ENCODE results near the gene SLC7A7. TPM values are rescaled to one million over a fixed set of nuclear protein-coding genes. Genes with fewer than 3 reads are reported as not detected.
"Not testable (repeated sequence)": the region's sequence is repeated elsewhere in the genome, so short reads cannot be mapped to it uniquely, and the experiment has no call there.

SLC7A7 gene
- polyA plus RNA-seq, 4 donors = 95.3 to 132 (median 105) TPM

GRCh38 chr14:22844221-22845102 is 29.2 kb upstream of the SLC7A7 start:
- DNase-seq (ENCODE audit: low read depth in 4 of 4, low spot score in 3 of 4) = no peak

DNA sequence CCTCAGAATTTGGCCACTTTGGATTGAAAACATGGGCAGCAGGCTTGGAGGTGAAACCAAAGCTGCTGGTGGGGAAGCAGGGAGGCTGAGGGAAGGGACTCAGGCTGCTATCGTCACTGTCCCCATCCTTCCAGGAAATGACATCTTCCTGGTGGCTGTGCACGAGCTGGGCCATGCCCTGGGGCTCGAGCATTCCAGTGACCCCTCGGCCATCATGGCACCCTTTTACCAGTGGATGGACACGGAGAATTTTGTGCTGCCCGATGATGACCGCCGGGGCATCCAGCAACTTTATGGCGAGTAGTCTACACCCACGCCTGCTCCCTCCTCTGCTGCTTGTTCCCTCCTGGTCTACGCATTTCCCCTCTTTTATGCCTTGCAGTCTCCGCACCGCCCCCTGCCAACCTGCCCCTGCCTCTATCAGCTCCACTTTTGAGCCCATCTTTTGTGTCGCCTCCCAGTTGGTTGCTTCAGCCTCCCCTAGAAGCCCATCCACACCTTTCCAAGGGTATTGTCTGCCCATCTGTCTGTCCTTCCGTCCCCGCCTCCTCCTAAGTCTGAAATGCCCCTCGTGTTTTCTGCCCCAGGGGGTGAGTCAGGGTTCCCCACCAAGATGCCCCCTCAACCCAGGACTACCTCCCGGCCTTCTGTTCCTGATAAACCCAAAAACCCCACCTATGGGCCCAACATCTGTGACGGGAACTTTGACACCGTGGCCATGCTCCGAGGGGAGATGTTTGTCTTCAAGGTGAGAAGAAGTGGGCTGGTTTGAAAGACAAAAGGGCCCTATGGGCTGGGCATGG is 28.1 kb upstream of the SLC7A7 start:
- no peak for DNase-seq (ENCODE audit: low read depth in 4 of 4, low spot score in 3 of 4)

DNA sequence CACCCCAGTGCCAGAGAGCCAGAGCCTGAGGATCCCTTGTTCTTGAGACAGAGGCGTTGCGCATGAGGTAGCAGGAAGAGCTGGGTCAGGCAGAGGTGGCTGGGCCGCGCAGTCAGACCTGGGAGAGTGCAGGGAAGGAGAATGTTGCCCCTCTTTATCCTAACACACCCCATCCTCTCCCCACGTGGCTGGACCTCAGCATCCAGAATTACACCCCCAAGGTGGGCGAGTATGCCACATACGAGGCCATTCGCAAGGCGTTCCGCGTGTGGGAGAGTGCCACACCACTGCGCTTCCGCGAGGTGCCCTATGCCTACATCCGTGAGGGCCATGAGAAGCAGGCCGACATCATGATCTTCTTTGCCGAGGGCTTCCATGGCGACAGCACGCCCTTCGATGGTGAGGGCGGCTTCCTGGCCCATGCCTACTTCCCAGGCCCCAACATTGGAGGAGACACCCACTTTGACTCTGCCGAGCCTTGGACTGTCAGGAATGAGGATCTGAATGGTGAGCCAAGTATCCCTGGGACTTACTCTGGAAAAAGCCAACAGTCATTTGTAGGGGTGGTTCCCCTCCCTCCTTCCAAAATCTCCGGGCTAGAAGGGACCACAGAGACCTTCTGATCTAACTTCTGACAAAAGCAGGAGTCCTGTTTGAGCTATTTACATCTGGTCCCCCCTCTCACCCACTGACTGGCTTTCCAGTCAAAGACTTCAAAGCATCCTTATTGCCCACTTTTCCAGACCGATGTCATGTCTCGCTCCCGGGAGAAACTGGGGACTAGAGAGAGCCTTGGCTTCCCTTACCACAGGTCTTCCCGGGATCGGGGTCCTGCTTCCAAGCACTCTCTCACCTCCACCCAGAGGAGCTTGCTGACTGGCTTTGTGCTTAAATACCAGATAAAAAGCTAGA is 27.2 kb upstream of the SLC7A7 start:
- no peak for DNase-seq (ENCODE audit: low read depth in 4 of 4, low spot score in 3 of 4)

- no peak for DNase-seq (ENCODE audit: low read depth in 4 of 4, low spot score in 3 of 4)
Measured at GRCh38 chr14:22841769-22842168, 26.5 kb upstream of the SLC7A7 start.

GRCh38 chr14:22841311-22841710 is 26.1 kb upstream of the SLC7A7 start:
- no peak for DNase-seq (ENCODE audit: low read depth in 4 of 4, low spot score in 3 of 4)

DNA sequence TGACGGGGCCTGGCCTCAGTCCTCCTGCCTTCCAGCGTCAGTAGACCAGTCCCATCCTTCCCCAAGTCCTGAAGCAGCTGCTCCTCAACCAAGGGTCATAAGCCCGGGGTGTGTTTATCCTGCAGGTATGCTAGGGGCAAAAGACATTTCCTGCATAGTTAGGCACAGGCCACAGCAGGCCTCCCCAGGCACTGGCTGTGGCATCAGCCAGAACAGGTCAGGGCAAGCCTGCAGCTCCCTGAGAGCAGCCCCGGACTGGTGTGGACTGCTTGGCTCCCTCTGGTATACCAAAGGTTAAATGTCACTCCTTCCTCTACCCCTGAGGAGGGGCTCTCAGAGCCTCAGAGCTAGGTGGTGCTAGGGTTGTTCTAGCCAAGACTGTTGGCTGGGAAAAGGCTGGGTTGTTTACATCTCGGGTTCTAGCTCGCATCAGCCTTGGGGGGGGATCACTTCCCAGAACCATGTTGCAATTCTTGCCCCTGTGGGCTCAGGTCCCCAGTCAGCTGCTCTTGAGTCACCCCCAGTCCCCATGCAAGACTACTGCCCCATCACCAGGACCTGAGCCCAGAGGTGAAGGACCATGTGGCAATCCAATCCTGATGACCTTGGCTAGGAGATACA is 24.0 kb upstream of the SLC7A7 start:
- no peak for DNase-seq (ENCODE audit: low read depth in 4 of 4, low spot score in 3 of 4)

- DNase-seq (ENCODE audit: low read depth in 4 of 4, low spot score in 3 of 4) = no peak
Measured at GRCh38 chr14:22838631-22839041, 23.4 kb upstream of the SLC7A7 start.

DNA sequence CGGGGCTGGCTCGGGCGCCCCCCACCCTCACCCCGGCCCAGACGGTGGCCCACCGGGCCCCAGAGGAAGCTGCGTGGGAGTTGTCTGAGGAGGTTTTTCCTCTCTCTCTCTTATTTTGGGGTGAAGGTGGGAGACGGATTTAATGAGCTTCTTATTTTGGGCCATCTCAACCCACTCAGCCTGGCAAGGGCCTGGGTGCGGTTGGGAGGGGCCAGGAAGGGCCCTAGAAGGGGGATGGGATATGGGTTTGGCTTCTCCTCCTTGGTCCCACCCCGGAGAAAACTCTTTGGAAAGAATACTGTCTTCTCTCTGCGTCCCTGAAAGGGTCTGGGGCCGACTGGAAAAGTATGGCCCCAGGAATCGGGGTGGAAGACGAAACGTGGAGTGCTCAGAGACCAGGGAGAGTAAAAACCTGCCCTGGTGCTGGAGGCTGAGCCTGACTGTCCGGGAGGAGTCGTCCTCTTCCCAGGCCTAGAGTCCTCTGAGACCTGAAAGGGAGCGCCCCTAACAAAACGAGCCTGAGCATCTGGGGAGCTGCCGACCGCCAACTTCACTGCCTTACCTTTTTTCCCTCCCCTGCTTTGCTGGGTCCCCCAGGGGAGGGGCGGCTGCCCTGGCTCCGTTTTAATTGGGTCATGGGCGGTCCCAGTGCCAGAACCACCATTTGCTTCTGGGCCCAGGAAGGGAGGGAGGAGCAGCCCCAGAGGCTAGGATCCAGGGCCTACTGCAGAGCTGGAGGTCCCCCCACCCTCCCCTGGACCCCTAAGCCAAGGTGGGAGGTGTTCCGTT is 22.7 kb upstream of the SLC7A7 start:
- DNase-seq (ENCODE audit: low read depth in 4 of 4, low spot score in 3 of 4) = no peak

DNA sequence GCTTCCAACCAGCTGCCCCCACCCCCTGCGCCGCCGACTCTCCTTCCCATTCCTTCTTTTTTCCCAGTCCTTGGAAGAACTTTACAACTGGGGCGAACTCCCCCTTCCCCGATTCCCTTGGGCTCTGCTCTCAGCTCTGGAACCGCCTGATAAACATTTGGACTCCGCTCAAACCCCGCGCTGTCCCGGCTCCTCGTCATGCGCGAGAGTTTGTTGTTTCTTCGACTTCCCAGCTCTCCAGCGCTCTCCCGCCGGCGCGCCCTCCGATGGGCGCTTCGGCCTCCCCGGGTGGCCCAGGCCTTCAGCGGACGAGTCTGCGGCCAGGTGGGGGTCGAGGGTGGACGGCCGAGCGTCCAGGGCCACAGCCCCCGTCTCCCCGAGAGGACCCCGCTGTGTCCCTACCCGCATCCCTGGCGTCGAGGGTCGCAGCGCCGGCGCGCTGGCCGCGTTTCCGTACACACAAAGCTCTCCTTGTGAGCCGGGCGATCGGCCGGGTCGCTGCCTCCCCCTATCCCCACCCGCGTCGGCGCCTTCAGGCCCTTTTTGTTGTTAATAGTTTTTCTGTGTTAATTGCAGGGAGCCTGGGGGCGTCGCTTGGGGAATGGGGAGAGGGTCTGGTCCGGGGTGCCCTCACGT is 22.0 kb upstream of the SLC7A7 start:
- no peak for DNase-seq (ENCODE audit: low read depth in 4 of 4, low spot score in 3 of 4)

DNA sequence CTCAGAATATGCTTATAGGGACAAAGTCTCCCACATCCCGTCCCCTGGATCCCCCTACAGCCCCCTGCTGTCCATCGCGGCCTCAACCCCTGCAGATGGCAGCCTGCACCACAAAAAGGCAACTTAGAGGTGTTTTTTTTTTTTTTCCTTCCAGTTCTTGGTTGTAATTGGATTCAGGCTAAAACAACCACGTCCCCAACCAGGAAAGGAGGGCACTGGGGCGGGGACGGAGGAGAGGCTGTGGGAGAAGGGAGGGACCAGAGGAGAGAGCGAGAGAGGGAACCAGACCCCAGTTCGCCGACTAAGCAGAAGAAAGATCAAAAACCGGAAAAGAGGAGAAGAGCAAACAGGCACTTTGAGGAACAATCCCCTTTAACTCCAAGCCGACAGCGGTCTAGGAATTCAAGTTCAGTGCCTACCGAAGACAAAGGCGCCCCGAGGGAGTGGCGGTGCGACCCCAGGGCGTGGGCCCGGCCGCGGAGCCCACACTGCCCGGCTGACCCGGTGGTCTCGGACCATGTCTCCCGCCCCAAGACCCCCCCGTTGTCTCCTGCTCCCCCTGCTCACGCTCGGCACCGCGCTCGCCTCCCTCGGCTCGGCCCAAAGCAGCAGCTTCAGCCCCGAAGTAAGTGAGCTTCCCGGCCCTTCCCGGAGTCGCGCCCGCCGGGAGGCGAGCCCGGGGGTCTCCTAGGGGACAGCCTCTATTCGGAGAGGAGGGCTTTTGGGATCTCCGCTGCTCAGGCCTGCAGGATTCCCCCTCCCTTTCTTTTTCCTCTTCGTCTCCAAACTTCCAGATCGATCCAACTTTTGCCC is 21.3 kb upstream of the SLC7A7 start, which contains the start of gene MMP14:
Gene MMP14, plus strand, starts transcription at position 285 of the 813 bp plus-strand sequence. Its CDS starts 233 bp downstream, at position 518.
- DNase-seq (ENCODE audit: low read depth in 4 of 4, low spot score in 3 of 4) = peak in 1 of 4 donors; percentile 83

DNA sequence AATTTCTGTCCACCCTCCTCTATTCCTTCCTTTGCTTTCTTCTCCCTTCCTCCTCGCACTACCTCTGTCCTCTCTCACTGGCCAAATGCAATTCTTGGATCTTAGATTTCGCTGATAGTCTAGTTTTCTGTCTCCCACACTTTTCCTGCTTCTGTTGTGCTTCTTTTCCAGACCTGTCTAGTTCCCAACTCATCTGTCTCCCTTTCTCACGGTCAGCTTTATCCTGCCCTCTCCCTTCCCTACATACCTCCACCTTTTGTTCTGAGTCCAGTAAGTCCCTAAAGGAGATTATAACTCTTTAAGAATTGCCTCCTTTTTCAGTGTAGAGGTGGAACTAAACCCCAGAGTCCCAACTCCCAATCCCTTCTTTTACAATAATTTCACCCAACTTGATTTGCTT is 20.3 kb upstream of the SLC7A7 start:
- no peak for DNase-seq (ENCODE audit: low read depth in 4 of 4, low spot score in 3 of 4)

DNA sequence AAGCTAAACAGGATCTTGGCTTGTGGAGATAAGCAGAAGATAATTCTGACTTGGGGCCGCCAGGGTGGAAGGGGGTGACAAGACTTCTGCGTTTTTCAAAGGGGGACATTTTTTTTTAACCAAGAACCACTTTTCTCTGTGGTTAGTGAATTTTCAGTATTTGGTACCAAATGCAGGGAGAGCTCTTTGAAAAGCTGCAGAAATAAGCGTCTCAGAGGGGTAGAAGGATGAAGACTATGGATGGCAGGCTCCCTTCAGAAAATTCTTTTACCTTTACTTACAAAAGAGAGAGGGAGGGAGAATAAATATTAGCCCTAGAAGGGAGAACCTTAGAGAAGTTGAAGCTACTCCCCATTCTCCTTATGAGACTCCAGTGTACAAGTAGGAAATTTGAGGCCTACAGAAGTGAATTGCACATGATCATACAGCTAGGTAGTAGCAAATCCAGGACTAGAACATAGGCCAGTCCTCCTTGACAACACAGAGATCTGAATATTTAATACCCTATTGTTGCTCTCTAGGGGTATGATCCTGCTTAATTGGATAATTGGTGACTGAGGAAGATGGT is 15.3 kb upstream of the SLC7A7 start:
- DNase-seq (ENCODE audit: low read depth in 4 of 4, low spot score in 3 of 4) = no peak

GRCh38 chr14:22829661-22830442 is 14.6 kb upstream of the SLC7A7 start, which contains the start of gene MRPL52:
Gene MRPL52, plus strand, starts transcription at chr14:22829887. Its CDS starts 26 bp downstream, at chr14:22829913.
- peak in 3 of 4 donors; percentile 86 to 90 (median 89) for DNase-seq (ENCODE audit: low read depth in 4 of 4, low spot score in 3 of 4)

GRCh38 chr14:22829076-22829660 is 13.9 kb upstream of the SLC7A7 start:
- DNase-seq (ENCODE audit: low read depth in 4 of 4, low spot score in 3 of 4) = not testable (repeated sequence)

DNA sequence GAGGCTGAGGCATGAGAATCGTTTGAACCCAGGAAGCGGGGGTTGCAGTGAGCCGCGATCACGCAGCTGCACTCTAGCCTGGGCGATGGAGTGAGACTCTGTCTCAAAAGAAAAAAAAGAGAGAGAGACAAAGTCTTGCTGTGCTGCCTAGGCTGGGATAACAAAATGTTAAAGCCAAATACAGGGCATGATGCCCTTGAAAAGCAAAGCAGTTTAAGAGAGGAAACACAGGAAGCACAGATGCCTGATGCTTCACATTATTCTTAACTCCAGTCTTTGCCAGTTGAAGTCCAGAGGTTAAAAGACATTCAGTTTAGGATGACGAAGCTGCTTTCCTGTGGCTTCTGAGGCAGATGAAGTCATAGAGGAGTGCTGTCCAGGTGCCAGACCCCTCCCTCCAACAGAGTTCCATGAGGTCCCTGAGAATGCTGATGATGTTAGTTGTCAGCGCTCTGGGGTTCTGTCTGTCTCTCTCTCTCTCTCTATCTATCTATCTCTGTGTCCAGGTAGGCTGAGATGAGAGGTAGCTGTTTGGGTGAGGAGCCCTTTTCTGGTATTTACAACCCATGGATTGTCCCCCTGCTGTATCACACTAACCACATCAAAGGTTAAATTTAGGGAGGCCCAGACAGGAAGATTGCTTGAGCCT is 9.6 kb upstream of the SLC7A7 start:
- DNase-seq (ENCODE audit: low read depth in 4 of 4, low spot score in 3 of 4) = no peak
